COLO668 (cell line): ENCODE data around the gene ELL3.
"Not testable (repeated sequence)": the region's sequence is repeated elsewhere in the genome, so short reads cannot be mapped to it uniquely, and the experiment has no call there.

Experiments used
- DNase-seq: peaks from one replicate; lab custom pipeline; 2025; ENCODE audit not compliant: unreplicated experiment; lab: John Stamatoyannopoulos, UW

The ELL3 gene

DNA sequence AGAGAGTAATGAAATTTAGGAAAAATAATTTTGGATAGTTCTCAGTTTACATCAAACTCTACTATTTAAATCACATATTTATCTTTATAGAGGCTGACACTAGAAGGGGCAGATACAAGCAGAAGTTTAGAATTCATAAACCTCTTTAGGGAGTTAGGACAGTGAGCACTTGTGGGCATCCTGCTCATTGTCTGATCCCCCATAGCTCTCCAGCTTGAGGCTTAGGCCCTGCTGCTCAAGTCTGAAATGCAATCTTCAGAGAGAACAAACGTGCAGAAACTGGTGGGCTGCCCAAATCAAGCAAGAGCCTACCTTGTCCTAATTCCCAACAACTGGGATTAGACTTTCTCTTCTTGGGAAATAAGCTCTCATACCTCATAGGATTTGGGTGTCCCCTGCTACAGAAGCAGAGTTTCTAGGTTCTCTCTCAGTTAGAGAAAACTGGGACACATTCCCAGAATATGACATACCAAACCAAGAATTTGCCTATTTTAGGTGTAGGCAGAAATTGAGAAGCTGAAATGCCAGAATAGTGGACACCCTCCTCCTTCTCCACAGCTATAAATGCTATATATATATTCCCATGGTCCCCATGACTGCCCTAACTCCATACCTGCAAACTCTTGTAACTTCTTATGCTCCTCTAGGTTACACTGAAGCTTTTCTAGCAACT lies 48.6 kb downstream of the ELL3 start:
- DNase-seq = not testable (repeated sequence)

DNA sequence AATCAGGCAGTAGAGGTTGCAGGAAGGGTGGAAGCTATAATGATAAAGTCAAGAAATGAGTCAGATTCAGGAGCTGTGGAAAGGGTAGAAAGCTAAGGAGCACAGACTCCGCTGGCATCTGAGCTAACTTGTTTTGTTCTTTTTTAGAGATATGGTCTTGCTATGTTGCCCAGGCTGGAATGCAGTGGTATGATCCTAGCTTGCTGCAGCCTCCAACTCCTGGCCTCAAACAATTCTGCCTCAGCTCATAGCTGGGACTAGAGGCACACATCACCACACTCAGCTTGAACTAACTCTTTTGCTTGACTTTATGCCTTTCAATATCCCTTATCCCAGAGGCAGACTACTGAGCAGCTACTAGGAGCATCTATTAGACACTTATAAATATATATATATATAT lies 50.5 kb downstream of the ELL3 start:
- not testable (repeated sequence) for DNase-seq

DNA sequence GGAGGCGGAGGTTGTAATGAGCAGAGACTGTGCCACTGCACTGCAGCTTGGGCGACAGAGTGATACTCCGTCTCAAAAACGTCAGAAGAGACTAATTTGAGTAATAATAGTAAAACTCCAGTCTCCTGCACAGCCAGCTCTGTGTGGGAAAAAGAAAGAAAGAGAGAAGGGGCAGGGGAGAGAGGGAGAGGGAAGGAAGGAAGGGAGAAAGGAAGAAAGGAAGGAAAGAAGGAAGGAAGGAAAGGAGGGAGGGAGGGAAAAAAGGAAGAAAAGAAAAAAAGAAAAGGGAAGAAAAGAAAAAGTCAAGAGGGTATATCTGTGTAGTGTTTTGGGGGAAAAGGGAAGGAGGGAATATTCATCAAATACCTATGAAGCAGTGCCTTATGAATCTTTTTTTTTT lies 53.6 kb downstream of the ELL3 start:
- no peak for DNase-seq
